Breast epithelium (tissue), 3 donors: ENCODE results near the gene HDHD3.

Experiments
- CTCF ChIP-seq, 3 donors: fragments of 450-650 bp; IDR thresholded peaks; one replicate each; pipeline ENCODE4 v1.5.1; 2016 to 2017; ENCODE audit warnings: antibody characterized with exemption in 3 of 3, mild to moderate bottlenecking in 3 of 3, moderate library complexity in 3 of 3
- POLR2A ChIP-seq: fragments of 450-650 bp; IDR thresholded peaks from one replicate; pipeline ENCODE4 v1.6.1; 2016; ENCODE audit warnings: antibody characterized with exemption, mild to moderate bottlenecking, moderate library complexity

GRCh38 chr9:113328045-113328782, 48.6 kb downstream of the HDHD3 start:
- no peak for TF ChIP-seq CTCF (IDR thresholded peaks at IDR 0.05)
- TF ChIP-seq POLR2A = no peak
